CD14-positive monocyte (primary cell): ENCODE measurements around the gene ATG7. TPM values are rescaled to one million over a fixed set of nuclear protein-coding genes. Genes with fewer than 3 reads are reported as not detected.

Source experiments
- DNase-seq, 3 donors: peaks; one replicate each; pipeline ENCODE4 v3.0.0-alpha.2; 2011 to 2022
- H2AFZ ChIP-seq: 2 replicates; pipeline ENCODE4 v1.6.0; 2012; ENCODE audit warnings: mild to moderate bottlenecking, low read depth, low read length, inconsistent platforms; ENCODE audit not compliant: insufficient read depth, poor library complexity, severe bottlenecking
- H3K27ac ChIP-seq, 2 donors: 1 replicate in 1 of 2; 2 replicates in 1 of 2; pipeline ENCODE4 v1.5.1; 2012 to 2013; ENCODE audit warnings: low read length in 2 of 2, control low read depth in 1 of 2, inconsistent platforms in 1 of 2, low read depth in 1 of 2, mild to moderate bottlenecking in 1 of 2
- H3K27me3 ChIP-seq, 2 donors: one replicate each; pipeline versions ENCODE4 v1.6.0 to v1.6.1; 2011 to 2013; ENCODE audit warnings: low read length in 2 of 2; ENCODE audit not compliant: control insufficient read depth in 2 of 2, insufficient read depth in 2 of 2
- H3K36me3 ChIP-seq, 2 donors: replicated peaks in 1 of 2; 1 replicate in 1 of 2; 2 replicates in 1 of 2; pipeline versions ENCODE4 v1.5.1 to v1.6.1; 2012 to 2013; ENCODE audit warnings: low read length in 2 of 2, control low read depth in 1 of 2, inconsistent platforms in 1 of 2, mild to moderate bottlenecking in 1 of 2; ENCODE audit not compliant: insufficient read depth in 2 of 2, control insufficient read depth in 1 of 2
- H3K4me1 ChIP-seq, 2 donors: 1 replicate in 1 of 2; 2 replicates in 1 of 2; pipeline versions ENCODE4 v1.5.1 to v1.6.1; 2012 to 2013; ENCODE audit warnings: low read length in 2 of 2, control low read depth in 1 of 2, inconsistent platforms in 1 of 2, mild to moderate bottlenecking in 1 of 2, moderate library complexity in 1 of 2; ENCODE audit not compliant: insufficient read depth in 2 of 2, control insufficient read depth in 1 of 2
- H3K4me2 ChIP-seq: replicated peaks from 2 replicates; pipeline ENCODE3; 2012; ENCODE audit warnings: low read length, moderate library complexity, mild to moderate bottlenecking; ENCODE audit not compliant: poor library complexity, severe bottlenecking; ENCODE audit errors: extremely low read depth
- H3K4me3 ChIP-seq, 3 experiments: fragments of 200-600 bp in 1 of 3; sonication (generic) in 1 of 3; replicated peaks in 1 of 3; 1 replicate in 2 of 3; 2 replicates in 1 of 3; pipeline ENCODE4 v1.5.1; 2011 to 2013; ENCODE audit warnings: low read length in 3 of 3, mild to moderate bottlenecking in 3 of 3, control low read depth in 2 of 3, low read depth in 2 of 3, inconsistent platforms in 1 of 3, moderate library complexity in 1 of 3
- H3K79me2 ChIP-seq: 2 replicates; pipeline ENCODE4 v1.6.0; 2012; ENCODE audit warnings: mild to moderate bottlenecking, control low read depth, inconsistent platforms, low read length, moderate library complexity; ENCODE audit not compliant: insufficient read depth
- H3K9ac ChIP-seq: 2 replicates; pipeline ENCODE4 v1.6.0; 2017; ENCODE audit warnings: low read length, mild to moderate bottlenecking; ENCODE audit not compliant: insufficient read depth, poor library complexity, severe bottlenecking
- H3K9me3 ChIP-seq, 2 donors: replicated peaks in 1 of 2; 1 replicate in 1 of 2; 2 replicates in 1 of 2; pipeline versions ENCODE4 v1.5.1 to v1.6.1; 2012 to 2013; ENCODE audit warnings: low read length in 2 of 2, control low read depth in 1 of 2; ENCODE audit not compliant: control insufficient read depth in 1 of 2, insufficient read depth in 1 of 2
- H4K20me1 ChIP-seq: 2 replicates; pipeline ENCODE4 v1.6.0; 2012; ENCODE audit warnings: mild to moderate bottlenecking, low read length, control low read depth, moderate library complexity; ENCODE audit not compliant: insufficient read depth
- H3K27ac Mint-ChIP-seq, 7 donors: one replicate each; pipeline ENCODE4 v1.8.0; 2020; ENCODE audit warnings: mild to moderate bottlenecking in 7 of 7, mixed read lengths in 7 of 7, moderate library complexity in 6 of 7, inconsistent platforms in 2 of 7
- H3K27me3 Mint-ChIP-seq, 3 donors: one replicate each; pipeline ENCODE4 v1.8.0; 2021 to 2022; ENCODE audit warnings: low read depth in 3 of 3, mild to moderate bottlenecking in 3 of 3, mixed read lengths in 3 of 3, moderate library complexity in 3 of 3, inconsistent platforms in 1 of 3
- H3K36me3 Mint-ChIP-seq, 2 donors: one replicate each; pipeline ENCODE4 v1.8.0; 2020; ENCODE audit warnings: mixed read lengths in 2 of 2, inconsistent platforms in 1 of 2, mild to moderate bottlenecking in 1 of 2
- H3K4me1 Mint-ChIP-seq: one replicate; pipeline ENCODE4 v1.8.0; 2020; ENCODE audit warnings: mild to moderate bottlenecking, mixed read lengths
- H3K4me3 Mint-ChIP-seq, 2 donors: one replicate each; pipeline ENCODE4 v1.8.0; 2020; ENCODE audit warnings: mild to moderate bottlenecking in 2 of 2, mixed read lengths in 2 of 2, moderate library complexity in 1 of 2
- H3K9me3 Mint-ChIP-seq, 7 donors: one replicate each; pipeline ENCODE4 v1.8.0; 2020 to 2022; ENCODE audit warnings: mixed read lengths in 7 of 7, mild to moderate bottlenecking in 6 of 7, moderate library complexity in 6 of 7, inconsistent platforms in 2 of 7
- CTCF ChIP-seq: fragments of 200-600 bp; IDR thresholded peaks from one replicate; pipeline ENCODE4 v1.8.0; 2022; ENCODE audit warnings: antibody characterized with exemption, mild to moderate bottlenecking
- WGBS: methylation state at CpG from one replicate; pipeline ENCODE4 v1.1.5; 2013; ENCODE audit warnings: missing lambda C conversion rate; ENCODE audit not compliant: insufficient coverage; 5-methylcytosine and 5-hydroxymethylcytosine counted together
- intact Hi-C, 2 donors: fragments of 100-400 bp; cut with micrococcal nuclease; formaldehyde crosslinking; loops; one replicate each; pipeline versions ENCODE4 v1.15.0 to v1.15.1; 2023
- polyA plus RNA-seq, 3 donors: library from polyadenylated mRNA; depleted of rRNA in 1 of 3; unstranded in 2 of 3; stranded (reverse) in 1 of 3; fragments of 300-500 nt in 2 of 3; fragments of >200 nt in 1 of 3; fragmentation: Illumina TruSeq in 2 of 3; gene quantifications; 1 replicate in 2 of 3; 2 replicates in 1 of 3; pipeline ENCODE4 v1.2.3, GENCODE V29; 2012 to 2021

ATG7 gene
- polyA plus RNA-seq, 3 donors: 57.4 to 101 (median 89.7) TPM

GRCh38 chr3:11377719-11378118 lies 105.5 kb downstream of the ATG7 start:
- Histone ChIP-seq H3K9me3 (no peaks in the 10 kb centered on the region), H3K36me3 (peaks cover 70 to 98% of the 10 kb centered on the region in 2 donors), H3K27me3 (no peaks in the 10 kb centered on the region), H3K27ac (no peak overlapping the region), H2AFZ (no peak overlapping the region), H3K79me2 (no peaks in the 10 kb centered on the region), H3K9ac (no peak overlapping the region), H3K4me1 (no peaks in the 10 kb centered on the region), H3K4me3 (no peak overlapping the region), H3K4me2 (no peak overlapping the region), H4K20me1 (peaks cover 69% of the 10 kb centered on the region)
- H3K4me3 Mint-ChIP-seq: no peak overlapping the region
- peaks cover 68 to 97% of the 10 kb centered on the region in 2 donors for H3K36me3 Mint-ChIP-seq
- H3K9me3 Mint-ChIP-seq: no peaks in the 10 kb centered on the region
- peaks cover 0 to 3% (median 0%) of the 10 kb centered on the region in 3 donors for H3K27me3 Mint-ChIP-seq
- intact Hi-C loops: loop anchor here in 1 of 2 donors (2.0 to 10.0 kb wide), 2 partner anchors 275 to 427 kb away; no protein-coding TSS in a partner anchor
- no peak overlapping the region for H3K27ac Mint-ChIP-seq
- DNase-seq: no peak
- H3K4me1 Mint-ChIP-seq: peaks cover 2% of the 10 kb centered on the region
- no peak for TF ChIP-seq CTCF
- WGBS: 100% methylated on average over 1 of the region's 2 CpGs

- Mint-ChIP-seq H3K27me3 (peaks cover 0 to 3% (median 0%) of the 10 kb centered on the region in 3 donors), H3K4me3 (no peak overlapping the region), H3K27ac (peak overlapping the region in 1 of 7 donors; percentile 51), H3K36me3 (peaks cover 73 to 96% of the 10 kb centered on the region in 2 donors), H3K4me1 (peaks cover 2% of the 10 kb centered on the region), H3K9me3 (no peaks in the 10 kb centered on the region)
- H3K4me2 ChIP-seq: no peak overlapping the region
- TF ChIP-seq CTCF: peak; percentile 54
- intact Hi-C loops: loop anchor here in 1 of 2 donors (2.0 to 10.0 kb wide), 2 partner anchors 273 to 425 kb away; no protein-coding TSS in a partner anchor
- no peaks in the 10 kb centered on the region for H3K9me3 ChIP-seq
- WGBS: no CpG with 5 or more reads among the region's 2 CpGs
- no peaks in the 10 kb centered on the region for H3K27me3 ChIP-seq
- DNase-seq: no peak
- H4K20me1 ChIP-seq: peaks cover 73% of the 10 kb centered on the region
- H3K4me3 ChIP-seq: no peak overlapping the region
- H2AFZ ChIP-seq: no peak overlapping the region
- peaks cover 71 to 98% of the 10 kb centered on the region in 2 donors for H3K36me3 ChIP-seq
- no peaks in the 10 kb centered on the region for H3K4me1 ChIP-seq
- no peak overlapping the region for H3K27ac ChIP-seq
- H3K79me2 ChIP-seq: no peaks in the 10 kb centered on the region
- H3K9ac ChIP-seq: no peak overlapping the region
Measured at GRCh38 chr3:11379238-11379823, 107.1 kb downstream of the ATG7 start.
